ENCODE measurements around the gene AMIGO3. TPM values are rescaled to one million over a fixed set of nuclear protein-coding genes. Genes with fewer than 3 reads are reported as not detected.

Gene AMIGO3
- total RNA-seq, 3 donors from 2014 or later = 0.11 TPM; not detected in 2

DNA sequence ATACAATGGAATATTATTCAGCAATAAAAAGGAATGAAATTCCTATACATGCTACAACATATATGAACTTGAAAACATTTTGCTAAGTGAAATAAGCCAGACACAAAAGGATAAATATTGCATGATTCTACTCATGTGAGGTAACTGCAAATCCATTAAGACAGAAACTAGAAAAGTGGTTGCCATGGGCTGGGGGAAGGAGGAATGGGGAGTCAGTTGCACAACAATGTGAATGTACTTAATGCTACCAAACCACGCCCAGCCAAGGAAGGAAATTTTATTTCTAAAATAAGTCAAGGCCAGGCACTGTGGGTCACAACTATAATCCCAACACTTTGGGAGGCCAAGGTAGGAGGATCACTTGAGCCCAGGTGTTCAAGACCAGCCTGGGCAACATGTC, 14.1 kb upstream of the AMIGO3 start:
- no peak for ATAC-seq
- peaks cover 3% of the 10 kb centered on the region for H3K4me1 Mint-ChIP-seq (ENCODE audit: low read depth)

DNA sequence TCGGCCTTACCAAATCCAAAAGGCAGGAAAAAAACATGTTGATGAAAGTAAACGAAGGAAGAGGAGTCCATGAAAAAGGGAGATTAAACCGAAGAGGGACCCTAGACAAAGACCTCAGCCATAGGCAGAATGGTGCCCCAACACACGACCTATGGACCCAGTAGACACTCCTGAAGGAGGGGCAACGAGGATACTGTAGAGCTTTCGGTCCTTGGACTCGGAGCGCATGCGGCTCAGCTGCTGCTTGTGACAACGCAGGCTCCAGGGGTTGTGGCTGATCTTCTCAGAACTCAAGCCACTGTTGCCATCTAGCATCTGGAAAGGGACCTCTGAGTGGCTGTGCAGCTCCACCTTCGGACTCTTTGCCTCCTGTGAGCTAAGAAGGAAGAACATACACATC, 13.1 kb upstream of the AMIGO3 start:
- Mint-ChIP-seq H3K36me3 (ENCODE audit: insufficient read depth) (peaks cover 21% of the 10 kb centered on the region), H3K27me3 (ENCODE audit: low read depth) (no peaks in the 10 kb centered on the region), H3K9me3 (no peaks in the 10 kb centered on the region), H3K4me3 (no peak overlapping the region), H3K4me1 (ENCODE audit: low read depth) (no peaks in the 10 kb centered on the region)
- ATAC-seq (no peak), DNase-seq (no peak)

More for the DNA sequence above, 14.1 kb upstream of the AMIGO3 start:
- no peaks in the 10 kb centered on the region for H3K9me3 Mint-ChIP-seq
- H3K4me3 Mint-ChIP-seq = no peak overlapping the region
- H3K36me3 Mint-ChIP-seq (ENCODE audit: insufficient read depth) = peaks cover 27% of the 10 kb centered on the region
- DNase-seq = no peak
- no peaks in the 10 kb centered on the region for H3K27me3 Mint-ChIP-seq (ENCODE audit: low read depth)

DNA sequence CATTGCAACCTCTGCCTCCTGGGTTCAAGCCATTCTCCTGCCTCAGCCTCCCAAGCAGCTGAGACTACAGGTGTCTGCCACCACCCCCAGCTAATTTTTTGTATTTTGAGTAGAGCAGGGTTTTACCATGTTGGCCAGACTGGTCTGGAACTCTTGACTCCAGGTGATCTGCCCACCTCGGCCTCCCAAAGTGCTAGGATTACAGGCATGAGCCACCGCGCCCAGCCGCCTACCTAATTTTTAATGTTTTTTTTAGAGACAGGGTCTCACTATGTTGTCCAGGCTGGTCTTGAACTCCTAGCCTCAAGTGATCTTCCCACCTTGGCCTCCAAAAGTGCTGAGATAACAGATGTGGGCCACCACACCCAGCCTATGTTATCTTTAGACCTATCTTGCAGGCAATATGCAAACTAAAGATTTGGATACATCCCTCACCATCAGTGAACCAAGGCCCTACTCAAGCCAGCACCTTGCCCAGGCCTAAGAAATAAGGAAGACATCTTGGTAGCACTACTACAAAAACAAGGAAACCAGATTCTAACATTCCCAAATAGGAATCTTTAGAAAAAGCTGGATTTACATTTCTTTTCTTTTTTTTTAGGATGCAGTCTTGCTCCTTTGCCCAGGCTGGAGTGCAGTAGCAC, 10.6 kb upstream of the AMIGO3 start:
- Mint-ChIP-seq H3K4me1 (ENCODE audit: low read depth) (no peaks in the 10 kb centered on the region), H3K27me3 (ENCODE audit: low read depth) (no peaks in the 10 kb centered on the region)
- DNase-seq = no peak

DNA sequence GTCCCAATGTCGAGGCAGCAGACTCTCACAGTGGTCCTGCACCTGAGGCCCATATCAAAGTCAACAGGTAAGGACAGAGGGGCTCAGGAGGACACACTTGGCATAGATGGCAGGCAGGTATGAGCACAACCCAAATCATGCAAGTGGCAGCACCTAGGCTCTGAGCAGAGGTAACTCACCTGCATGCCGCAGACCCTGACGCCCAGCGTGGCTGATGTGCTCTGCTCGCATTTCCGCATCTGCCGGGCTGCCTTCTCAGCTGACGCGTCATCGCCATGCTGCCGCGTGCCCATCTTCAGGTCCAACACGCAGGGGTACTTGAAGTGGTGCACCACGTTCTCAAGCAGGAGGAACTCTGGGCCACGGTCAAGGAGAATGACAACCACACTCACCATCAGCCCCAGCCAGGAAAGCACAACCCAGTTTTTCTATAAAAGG, 8.5 kb upstream of the AMIGO3 start:
- Mint-ChIP-seq H3K4me3 (no peak overlapping the region), H3K4me1 (ENCODE audit: low read depth) (peaks cover 9% of the 10 kb centered on the region), H3K9me3 (no peaks in the 10 kb centered on the region), H3K36me3 (ENCODE audit: insufficient read depth) (peaks cover 9% of the 10 kb centered on the region), H3K27me3 (ENCODE audit: low read depth) (no peaks in the 10 kb centered on the region)
- ATAC-seq (no peak), DNase-seq (no peak)

More for the DNA sequence above, 10.6 kb upstream of the AMIGO3 start:
- Mint-ChIP-seq H3K36me3 (ENCODE audit: insufficient read depth) (peaks cover 15% of the 10 kb centered on the region), H3K9me3 (no peaks in the 10 kb centered on the region), H3K4me3 (no peak overlapping the region)
- no peak for ATAC-seq

DNA sequence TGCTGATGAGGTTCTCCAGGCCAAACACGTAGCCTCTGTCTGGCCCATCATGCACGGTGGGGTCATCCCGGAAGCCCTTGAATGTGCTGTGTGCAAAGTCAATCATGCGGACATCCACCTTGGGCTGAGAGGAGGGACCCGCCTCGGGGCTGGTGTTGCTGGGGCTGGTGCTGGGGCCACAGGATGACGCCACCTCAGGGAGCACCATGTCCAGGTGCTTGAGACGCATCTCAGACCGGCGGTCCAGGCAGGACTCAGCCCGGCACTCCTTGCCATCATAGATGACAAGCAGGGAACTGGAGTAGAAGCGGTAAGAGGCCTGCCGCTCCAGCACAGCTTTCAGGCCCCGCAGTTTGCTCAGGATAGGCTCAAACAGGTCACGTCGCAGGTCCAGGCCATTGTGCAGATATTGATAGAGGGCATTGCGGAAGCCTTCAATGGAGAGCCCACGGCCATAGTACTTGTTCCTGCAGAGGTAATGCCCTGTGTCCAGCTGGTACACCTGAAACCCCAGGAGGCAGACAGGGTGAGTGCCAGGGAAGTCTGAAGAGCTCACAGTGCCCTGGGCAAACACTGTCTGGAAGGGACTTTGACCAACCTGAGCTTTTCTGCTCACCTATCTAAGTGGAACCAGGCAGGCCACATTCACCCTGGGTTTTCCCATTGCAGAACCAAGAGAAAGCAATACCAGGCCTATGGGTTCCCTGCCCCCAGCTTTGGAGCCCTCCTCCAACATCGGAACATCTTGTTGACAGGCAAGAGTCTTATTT, 7.9 kb upstream of the AMIGO3 start:
- peaks cover 14% of the 10 kb centered on the region for H3K4me1 Mint-ChIP-seq (ENCODE audit: low read depth)
- H3K9me3 Mint-ChIP-seq = no peaks in the 10 kb centered on the region
- H3K4me3 Mint-ChIP-seq = no peak overlapping the region
- no peaks in the 10 kb centered on the region for H3K27me3 Mint-ChIP-seq (ENCODE audit: low read depth)
- ATAC-seq (no peak), DNase-seq (no peak)
- peaks cover 11% of the 10 kb centered on the region for H3K36me3 Mint-ChIP-seq (ENCODE audit: insufficient read depth)

DNA sequence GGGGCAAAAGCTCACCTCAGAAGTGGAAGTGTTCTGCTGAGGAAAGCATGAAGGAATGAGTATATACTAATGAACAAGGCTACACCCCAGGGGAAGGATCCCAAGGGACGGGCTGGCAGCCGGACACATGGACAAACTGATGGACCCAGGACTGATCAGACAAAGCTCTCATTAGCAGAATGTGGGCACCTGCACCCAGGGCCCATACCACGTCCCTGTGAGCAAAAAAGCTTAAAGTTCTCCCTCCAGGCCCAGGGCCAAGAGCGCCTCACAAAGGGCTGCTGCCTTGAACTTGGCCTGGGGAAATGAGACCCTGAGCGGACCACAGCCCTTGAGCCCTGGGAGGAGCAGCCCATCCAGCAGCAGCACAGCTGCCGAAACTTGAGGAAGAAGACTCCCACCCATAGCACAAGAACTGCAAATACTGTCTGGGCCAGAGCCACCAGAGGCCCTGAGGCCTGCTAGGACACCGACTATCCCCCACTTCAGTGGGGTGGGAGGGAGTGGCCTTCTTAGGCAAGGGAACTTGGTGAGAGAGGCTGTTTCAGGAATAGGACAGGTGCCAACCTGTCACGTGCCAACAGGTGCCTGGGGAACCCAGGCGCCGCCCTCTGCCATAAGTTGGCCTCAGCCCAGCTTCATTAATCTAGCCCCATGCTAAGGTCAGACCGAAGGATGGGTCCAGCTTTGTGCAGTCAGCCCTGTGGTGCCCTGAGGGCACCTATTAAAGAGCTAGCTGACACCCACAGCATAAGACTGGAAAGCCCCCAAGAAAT, 6.6 kb upstream of the AMIGO3 start:
- DNase-seq (no peak), ATAC-seq (no peak)
- Mint-ChIP-seq H3K36me3 (ENCODE audit: insufficient read depth) (peaks cover 12% of the 10 kb centered on the region), H3K4me3 (no peak overlapping the region), H3K27me3 (ENCODE audit: low read depth) (no peaks in the 10 kb centered on the region), H3K4me1 (ENCODE audit: low read depth) (peaks cover 18% of the 10 kb centered on the region), H3K9me3 (no peaks in the 10 kb centered on the region)

DNA sequence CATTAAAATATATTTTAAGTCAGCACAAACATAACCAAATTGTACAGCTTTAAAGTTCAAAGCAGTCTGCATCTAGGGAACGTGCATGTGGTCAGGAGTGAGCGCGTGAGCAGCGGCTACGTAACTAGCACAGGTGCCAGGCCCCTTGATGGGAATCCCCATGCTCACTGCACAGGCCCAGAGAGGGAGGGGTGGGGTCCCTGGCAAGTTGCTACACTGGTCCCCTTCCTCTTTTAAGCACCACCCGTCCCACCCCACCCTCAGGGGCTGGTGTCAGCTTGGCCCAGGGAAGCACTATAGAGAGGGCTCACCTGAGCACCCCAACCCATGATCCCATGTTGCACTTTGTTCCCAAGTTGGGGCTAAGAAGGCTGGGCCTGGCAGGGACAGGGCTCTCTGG, 5.1 kb upstream of the AMIGO3 start:
- DNase-seq = no peak
- Mint-ChIP-seq H3K4me1 (ENCODE audit: low read depth) (peaks cover 24% of the 10 kb centered on the region), H3K4me3 (peak overlapping the region; percentile 94), H3K27me3 (ENCODE audit: low read depth) (no peaks in the 10 kb centered on the region), H3K9me3 (no peaks in the 10 kb centered on the region), H3K36me3 (ENCODE audit: insufficient read depth) (peaks cover 15% of the 10 kb centered on the region)
- ATAC-seq = no peak

DNA sequence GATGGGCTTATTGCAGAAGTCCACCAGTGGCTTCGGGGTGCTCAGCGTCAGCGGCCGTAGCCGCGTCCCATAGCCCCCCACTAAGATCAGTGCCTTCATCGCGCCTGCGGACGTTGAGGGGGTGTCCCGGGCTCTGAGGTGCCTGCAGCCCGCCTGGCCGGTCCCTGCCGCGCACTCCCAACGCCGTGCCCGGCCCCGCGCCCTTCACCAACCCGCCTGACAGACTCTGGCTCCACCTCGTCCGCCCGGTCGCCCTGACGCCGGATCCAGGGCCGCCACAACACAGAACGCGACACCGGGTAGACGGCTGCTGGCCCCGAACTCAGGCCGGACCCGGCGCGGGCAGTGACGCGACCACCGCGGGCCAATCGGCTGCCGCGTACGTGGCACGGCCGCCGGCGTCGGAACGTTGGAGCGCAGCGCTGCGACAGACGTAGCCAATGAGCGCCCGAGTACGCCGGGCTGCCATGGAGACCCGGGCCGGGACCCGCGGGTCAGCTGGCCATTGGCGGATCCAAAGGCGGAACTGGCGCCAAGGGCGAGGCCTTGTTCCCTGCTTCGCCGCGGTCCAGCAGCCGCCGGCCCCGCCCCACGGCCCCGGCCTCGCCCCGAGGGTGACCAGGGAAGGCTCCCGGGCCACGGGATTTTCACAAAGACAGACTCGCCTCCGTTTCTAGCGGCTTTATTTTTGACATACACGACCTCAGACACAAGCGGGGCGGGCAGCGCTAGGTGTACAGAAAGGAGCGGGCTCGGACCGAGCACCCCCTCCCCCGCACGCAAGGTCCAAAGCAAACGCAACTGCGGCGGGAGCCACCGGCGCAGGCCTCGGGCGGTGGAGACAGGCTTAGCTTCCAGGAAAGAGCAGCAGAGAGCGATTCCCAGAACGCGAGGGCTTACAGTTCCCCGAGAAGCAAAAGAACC, 4.4 kb upstream of the AMIGO3 start, which contains the start of gene GMPPB:
TSS of gene GMPPB (minus strand) at position 324 of the 924 bp plus-strand sequence. CDS start at position 99, 225 bp downstream.
- Mint-ChIP-seq H3K36me3 (ENCODE audit: insufficient read depth) (peaks cover 12% of the 10 kb centered on the region), H3K27me3 (ENCODE audit: low read depth) (no peaks in the 10 kb centered on the region), H3K4me1 (ENCODE audit: low read depth) (peaks cover 30% of the 10 kb centered on the region), H3K9me3 (no peaks in the 10 kb centered on the region), H3K4me3 (peak within 1 kb of the TSS; percentile 94)
- ATAC-seq = peak; percentile 87 to 89
- peak; percentile 86 for DNase-seq

DNA sequence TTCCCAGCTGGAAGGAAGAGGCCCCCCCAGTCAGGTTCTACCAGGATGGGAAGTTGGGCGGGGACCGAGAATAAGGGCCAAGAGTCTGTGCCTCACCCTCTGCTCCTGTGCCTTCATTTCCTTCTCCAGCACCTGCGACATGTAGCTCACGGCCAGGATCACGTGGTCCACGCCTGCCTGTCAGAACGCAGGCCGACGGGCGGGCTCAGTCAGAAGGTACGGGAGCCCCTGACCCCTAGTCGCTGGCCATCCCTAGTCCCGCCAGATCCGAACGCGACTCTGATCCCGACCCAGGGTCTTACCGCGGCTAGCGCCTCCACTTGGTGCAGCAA, 3.8 kb upstream of the AMIGO3 start:
- Mint-ChIP-seq H3K9me3 (no peaks in the 10 kb centered on the region), H3K4me1 (ENCODE audit: low read depth) (peaks cover 35% of the 10 kb centered on the region), H3K36me3 (ENCODE audit: insufficient read depth) (peaks cover 12% of the 10 kb centered on the region), H3K4me3 (peak overlapping the region; percentile 94), H3K27me3 (ENCODE audit: low read depth) (no peaks in the 10 kb centered on the region)
- DNase-seq (peak; percentile 45), ATAC-seq (peak; percentile 35 to 39)

DNA sequence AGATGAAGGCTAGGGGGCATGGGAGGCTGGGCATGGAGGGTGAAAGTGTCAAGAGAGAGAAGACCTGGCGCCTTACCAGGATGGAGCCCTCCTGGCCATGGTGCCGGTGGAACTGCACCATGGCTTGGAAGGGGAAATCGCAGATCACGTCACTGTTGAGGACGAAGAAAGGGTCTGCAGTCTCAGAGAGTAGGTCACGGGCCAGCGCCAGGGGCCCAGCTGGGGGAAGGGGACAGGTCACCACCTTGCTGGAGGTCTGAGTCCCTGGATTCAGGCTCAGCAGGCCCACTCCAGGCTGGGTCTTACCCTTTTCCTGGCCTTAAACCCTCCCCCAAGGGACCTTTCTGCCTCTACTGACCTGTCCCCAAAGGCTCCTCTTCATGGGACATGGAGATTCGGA, 3.4 kb upstream of the AMIGO3 start:
- ATAC-seq (no peak), DNase-seq (no peak)
- peaks cover 35% of the 10 kb centered on the region for H3K4me1 Mint-ChIP-seq (ENCODE audit: low read depth)
- H3K4me3 Mint-ChIP-seq = peak overlapping the region; percentile 94
- no peaks in the 10 kb centered on the region for H3K9me3 Mint-ChIP-seq
- peaks cover 12% of the 10 kb centered on the region for H3K36me3 Mint-ChIP-seq (ENCODE audit: insufficient read depth)
- no peaks in the 10 kb centered on the region for H3K27me3 Mint-ChIP-seq (ENCODE audit: low read depth)

DNA sequence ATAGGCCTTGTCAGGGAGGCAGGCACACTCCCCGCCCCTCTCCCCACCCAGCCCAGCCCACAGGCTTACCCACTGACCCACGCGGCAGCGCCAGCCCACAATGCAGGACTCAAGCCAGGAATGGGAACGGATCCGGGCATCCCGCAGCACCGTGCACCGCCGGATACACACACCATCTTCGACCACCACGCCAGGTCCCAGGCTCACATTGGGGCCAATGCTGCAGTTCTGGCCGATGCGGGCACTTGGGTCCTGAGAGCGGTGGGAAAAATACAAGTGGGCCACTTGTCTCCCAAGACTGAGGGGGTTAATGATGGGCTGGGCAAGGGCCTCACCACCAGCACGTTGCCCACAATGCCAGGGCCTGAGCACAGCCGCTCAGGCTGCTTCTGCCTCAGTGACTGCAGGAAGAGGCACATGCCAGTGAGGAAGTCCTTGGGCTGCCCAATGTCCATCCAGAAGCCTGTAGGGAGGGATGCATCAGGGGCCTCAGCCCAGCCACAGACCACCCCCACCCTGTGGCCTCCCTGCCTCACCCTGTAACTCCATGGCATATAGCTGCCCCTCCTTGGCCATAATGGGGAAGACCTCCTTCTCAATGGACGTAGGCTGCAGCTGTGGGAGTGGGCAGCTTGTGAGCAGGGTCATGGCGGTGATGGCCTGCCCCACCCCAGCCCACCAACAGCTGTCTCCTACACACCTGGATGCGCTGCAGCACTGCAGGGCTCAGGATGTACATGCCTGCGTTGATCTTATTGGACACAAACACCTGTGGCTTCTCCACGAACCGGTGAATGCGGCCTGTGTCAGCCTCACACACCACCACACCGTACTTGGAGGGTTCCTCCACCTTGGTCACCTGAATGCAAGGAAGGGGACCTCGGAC, 2.7 kb upstream of the AMIGO3 start:
- Mint-ChIP-seq H3K4me3 (peak overlapping the region; percentile 94), H3K4me1 (ENCODE audit: low read depth) (peaks cover 35% of the 10 kb centered on the region), H3K9me3 (no peaks in the 10 kb centered on the region), H3K27me3 (ENCODE audit: low read depth) (no peaks in the 10 kb centered on the region), H3K36me3 (ENCODE audit: insufficient read depth) (peaks cover 12% of the 10 kb centered on the region)
- ATAC-seq (no peak), DNase-seq (no peak)

DNA sequence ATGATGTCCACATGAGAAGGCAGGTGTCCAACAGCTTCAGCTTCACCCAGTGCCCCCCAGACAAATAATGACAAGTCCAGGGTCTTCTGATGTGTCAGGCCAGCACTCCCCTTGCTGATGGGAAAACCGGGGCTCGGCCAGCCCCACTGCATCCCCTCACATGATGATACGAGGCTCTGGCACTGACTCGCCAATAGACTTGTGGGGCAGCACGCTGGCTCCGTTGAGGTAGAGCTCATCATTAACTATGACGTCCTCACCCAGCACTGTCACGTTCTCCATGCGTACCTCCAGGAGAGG, 2.1 kb upstream of the AMIGO3 start:
- Mint-ChIP-seq H3K36me3 (ENCODE audit: insufficient read depth) (peaks cover 12% of the 10 kb centered on the region), H3K4me3 (no peak overlapping the region), H3K4me1 (ENCODE audit: low read depth) (peaks cover 35% of the 10 kb centered on the region), H3K27me3 (ENCODE audit: low read depth) (no peaks in the 10 kb centered on the region), H3K9me3 (no peaks in the 10 kb centered on the region)
- ATAC-seq = no peak
- DNase-seq = no peak

Data from activated T-cell treated with anti-CD3 and anti-CD28 coated beads, Interleukin-2, amount 50 U/mL, for 4 hours (primary cell).